HFFc6 (cell line): ENCODE data around the gene AKAP13. TPM values are rescaled to one million over a fixed set of nuclear protein-coding genes. Genes with fewer than 3 reads are reported as not detected.
"Not testable (repeated sequence)": the region's sequence is repeated elsewhere in the genome, so short reads cannot be mapped to it uniquely, and the experiment has no call there.

Experiments used
- DNase-seq: peaks from one replicate; pipeline ENCODE4 v3.0.0-alpha.2; 2018
- H3K27ac Mint-ChIP-seq: 2 replicates; pipeline ENCODE4 v1.8.0; 2020; ENCODE audit warnings: mild to moderate bottlenecking, mixed read lengths
- H3K27me3 Mint-ChIP-seq: 2 replicates; pipeline ENCODE4 v1.8.0; 2021; ENCODE audit warnings: mild to moderate bottlenecking, moderate library complexity, mixed read lengths; ENCODE audit not compliant: insufficient read depth
- H3K36me3 Mint-ChIP-seq: 2 replicates; pipeline ENCODE4 v1.8.0; 2021; ENCODE audit warnings: low read depth, mixed read lengths
- H3K4me1 Mint-ChIP-seq: 2 replicates; pipeline ENCODE4 v1.8.0; 2020; ENCODE audit warnings: low read depth, mixed read lengths
- H3K4me3 Mint-ChIP-seq: 2 replicates; pipeline ENCODE4 v1.8.0; 2020; ENCODE audit warnings: mild to moderate bottlenecking, moderate library complexity, mixed read lengths
- H3K9me3 Mint-ChIP-seq: 2 replicates; pipeline ENCODE4 v1.8.0; 2020; ENCODE audit warnings: mild to moderate bottlenecking, mixed read lengths
- CTCF ChIP-seq: fragments of 200-600 bp; sonication (generic); IDR thresholded peaks from 2 replicates; pipeline ENCODE4 v1.5.0; 2021; ENCODE audit warnings: antibody characterized with exemption, mild to moderate bottlenecking
- total RNA-seq, 6 experiments: library from RNA; stranded (reverse); fragmentation: NEBNext Ultra II Directional; extraction: Animal tissue kit (Norgen Biotek cat#: 25700); gene quantifications; 2 replicates in 1 of 6; 3 replicates in 5 of 6; pipeline ENCODE4 v1.2.3, GENCODE V29; 2021

The AKAP13 gene
- total RNA-seq, 6 experiments from 2014 or later = 29.0 to 51.3 (median 35.6) TPM

DNA sequence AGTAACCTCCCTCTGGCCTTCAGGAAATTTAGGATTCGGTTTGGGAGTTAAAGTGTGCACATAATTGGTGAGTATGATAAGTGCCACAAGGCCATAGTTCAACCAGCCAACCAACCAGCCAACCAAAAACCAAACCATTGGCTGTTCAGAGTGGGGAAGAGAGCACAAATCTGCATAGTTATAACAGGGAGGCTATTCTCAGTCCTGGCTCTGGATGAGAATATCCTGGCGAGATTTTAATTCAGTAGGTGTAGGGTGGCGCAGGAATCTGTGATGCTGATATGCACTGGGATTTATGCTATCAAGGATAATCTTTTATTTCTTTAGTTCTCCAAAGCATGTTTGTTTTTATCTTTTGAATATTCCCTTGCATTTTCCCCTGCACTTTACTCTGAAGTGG lies 49.1 kb downstream of the AKAP13 start:
- H3K9me3 Mint-ChIP-seq = no peaks in the 10 kb centered on the region
- H3K4me3 Mint-ChIP-seq = no peak overlapping the region
- no peaks in the 10 kb centered on the region for H3K36me3 Mint-ChIP-seq
- H3K27me3 Mint-ChIP-seq = peaks cover 3% of the 10 kb centered on the region; the same call in 1 of the 2 replicates
- TF ChIP-seq CTCF = no peak
- H3K27ac Mint-ChIP-seq = no peak overlapping the region
- H3K4me1 Mint-ChIP-seq = peaks cover 41% of the 10 kb centered on the region
- DNase-seq = no peak

- TF ChIP-seq CTCF = no peak
- DNase-seq = no peak
- no peak overlapping the region for H3K4me3 Mint-ChIP-seq
- peaks cover 3% of the 10 kb centered on the region; the same call in 1 of the 2 replicates for H3K27me3 Mint-ChIP-seq
- H3K36me3 Mint-ChIP-seq = no peaks in the 10 kb centered on the region
- no peak overlapping the region for H3K27ac Mint-ChIP-seq
- no peaks in the 10 kb centered on the region for H3K9me3 Mint-ChIP-seq
- peaks cover 41% of the 10 kb centered on the region for H3K4me1 Mint-ChIP-seq
These were observed 50.2 kb downstream of the AKAP13 start for GRCh38 chr15:85430406-85431204.

- TF ChIP-seq CTCF = no peak
- no peak overlapping the region for H3K27ac Mint-ChIP-seq
- no peaks in the 10 kb centered on the region for H3K36me3 Mint-ChIP-seq
- no peaks in the 10 kb centered on the region for H3K27me3 Mint-ChIP-seq
- no peak for DNase-seq
- H3K4me3 Mint-ChIP-seq = no peak overlapping the region
- no peaks in the 10 kb centered on the region for H3K9me3 Mint-ChIP-seq
- H3K4me1 Mint-ChIP-seq = peaks cover 27% of the 10 kb centered on the region
These were observed 59.6 kb downstream of the AKAP13 start for GRCh38 chr15:85439996-85440395.

- Mint-ChIP-seq H3K4me3 (no peak overlapping the region), H3K27ac (no peak overlapping the region), H3K27me3 (no peaks in the 10 kb centered on the region; the same call in 1 of the 2 replicates), H3K36me3 (no peaks in the 10 kb centered on the region), H3K9me3 (no peaks in the 10 kb centered on the region), H3K4me1 (peaks cover 27% of the 10 kb centered on the region)
- no peak for TF ChIP-seq CTCF
- DNase-seq = no peak
These were observed 60.0 kb downstream of the AKAP13 start for GRCh38 chr15:85440451-85440850.

- H3K27me3 Mint-ChIP-seq, DNase-seq, H3K9me3 Mint-ChIP-seq: not testable (repeated sequence)
These were observed 61.5 kb downstream of the AKAP13 start for GRCh38 chr15:85441854-85442253.

GRCh38 chr15:85443046-85443445 lies 62.6 kb downstream of the AKAP13 start:
- no peak for DNase-seq
- TF ChIP-seq CTCF = no peak
- H3K4me3 Mint-ChIP-seq = no peak overlapping the region
- H3K27ac Mint-ChIP-seq = no peak overlapping the region
- H3K4me1 Mint-ChIP-seq = peaks cover 27% of the 10 kb centered on the region
- H3K36me3 Mint-ChIP-seq = peaks cover 11% of the 10 kb centered on the region
- H3K9me3 Mint-ChIP-seq = peaks cover 7% of the 10 kb centered on the region
- no peaks in the 10 kb centered on the region; the same call in 1 of the 2 replicates for H3K27me3 Mint-ChIP-seq

More at GRCh38 chr15:85441854-85442253, 61.5 kb downstream of the AKAP13 start:
- not testable (repeated sequence) for H3K4me3 Mint-ChIP-seq, H3K36me3 Mint-ChIP-seq
- H3K27ac Mint-ChIP-seq = 0 out of 2 replicates have a peak overlapping the region, but pooled peaks have one; percentile 11
- H3K4me1 Mint-ChIP-seq = peaks cover 27% of the 10 kb centered on the region
